GM21825 (cell line): Measurements from ENCODE around the gene RB1.

Experiments used
- ATAC-seq: cut with Tn5 transposase; IDR thresholded peaks from one replicate; pipeline ENCODE4 v1.9.1; 2021; ENCODE audit warnings: mild to moderate bottlenecking, moderate library complexity; ENCODE audit not compliant: unreplicated experiment

The RB1 gene

DNA sequence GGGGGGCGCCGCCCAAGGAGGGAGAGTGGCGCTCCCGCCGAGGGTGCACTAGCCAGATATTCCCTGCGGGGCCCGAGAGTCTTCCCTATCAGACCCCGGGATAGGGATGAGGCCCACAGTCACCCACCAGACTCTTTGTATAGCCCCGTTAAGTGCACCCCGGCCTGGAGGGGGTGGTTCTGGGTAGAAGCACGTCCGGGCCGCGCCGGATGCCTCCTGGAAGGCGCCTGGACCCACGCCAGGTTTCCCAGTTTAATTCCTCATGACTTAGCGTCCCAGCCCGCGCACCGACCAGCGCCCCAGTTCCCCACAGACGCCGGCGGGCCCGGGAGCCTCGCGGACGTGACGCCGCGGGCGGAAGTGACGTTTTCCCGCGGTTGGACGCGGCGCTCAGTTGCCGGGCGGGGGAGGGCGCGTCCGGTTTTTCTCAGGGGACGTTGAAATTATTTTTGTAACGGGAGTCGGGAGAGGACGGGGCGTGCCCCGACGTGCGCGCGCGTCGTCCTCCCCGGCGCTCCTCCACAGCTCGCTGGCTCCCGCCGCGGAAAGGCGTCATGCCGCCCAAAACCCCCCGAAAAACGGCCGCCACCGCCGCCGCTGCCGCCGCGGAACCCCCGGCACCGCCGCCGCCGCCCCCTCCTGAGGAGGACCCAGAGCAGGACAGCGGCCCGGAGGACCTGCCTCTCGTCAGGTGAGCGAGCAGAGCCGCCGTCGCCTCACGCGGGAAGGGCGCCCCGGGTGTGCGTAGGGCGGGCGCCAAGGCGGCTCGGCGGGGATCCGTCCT, at the start of gene RB1:
Gene RB1 (plus strand): TSS at position 393 of the 784 bp plus-strand sequence. CDS start 162 bp downstream, at position 555.
- peak; percentile 71 for ATAC-seq

DNA sequence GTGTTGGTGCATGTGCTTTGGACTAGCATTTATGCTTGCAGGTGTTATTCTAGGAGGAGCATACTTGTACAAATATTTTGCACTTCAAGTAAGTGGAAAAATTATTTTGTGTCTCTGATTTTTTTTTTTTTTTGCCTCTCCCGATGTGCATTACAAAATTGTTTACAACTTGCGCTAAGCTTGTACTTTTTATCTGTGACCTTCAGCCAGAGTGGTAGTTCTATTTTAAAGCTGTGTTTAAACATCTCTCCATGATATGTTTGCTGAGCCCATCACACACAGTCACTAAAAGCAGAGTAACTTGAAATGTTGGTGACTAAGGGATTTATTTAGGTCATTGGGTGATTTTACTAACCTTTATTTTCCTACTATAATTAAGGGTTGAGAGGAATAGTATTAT, 49.7 kb upstream of the RB1 start:
- no peak for ATAC-seq

DNA sequence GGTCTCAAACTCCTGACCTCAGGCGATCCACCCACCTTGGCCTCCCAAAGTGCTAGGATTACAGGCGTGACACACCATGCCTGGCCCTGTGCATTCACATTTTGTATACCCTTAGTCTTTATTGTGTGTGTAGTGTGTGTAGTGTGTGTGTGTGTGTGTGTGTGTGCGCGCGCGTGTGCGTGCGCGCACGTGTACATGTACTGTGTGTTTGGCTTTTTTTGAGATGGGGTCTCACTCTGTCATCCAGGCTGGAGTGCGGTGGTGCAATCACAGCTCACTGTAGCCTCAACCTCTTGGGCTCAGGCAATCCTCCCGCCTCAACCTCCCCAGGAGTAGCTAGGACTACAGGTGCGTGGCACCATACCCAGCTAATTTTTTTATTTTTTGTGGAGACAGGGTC, 48.5 kb upstream of the RB1 start:
- ATAC-seq = no peak

DNA sequence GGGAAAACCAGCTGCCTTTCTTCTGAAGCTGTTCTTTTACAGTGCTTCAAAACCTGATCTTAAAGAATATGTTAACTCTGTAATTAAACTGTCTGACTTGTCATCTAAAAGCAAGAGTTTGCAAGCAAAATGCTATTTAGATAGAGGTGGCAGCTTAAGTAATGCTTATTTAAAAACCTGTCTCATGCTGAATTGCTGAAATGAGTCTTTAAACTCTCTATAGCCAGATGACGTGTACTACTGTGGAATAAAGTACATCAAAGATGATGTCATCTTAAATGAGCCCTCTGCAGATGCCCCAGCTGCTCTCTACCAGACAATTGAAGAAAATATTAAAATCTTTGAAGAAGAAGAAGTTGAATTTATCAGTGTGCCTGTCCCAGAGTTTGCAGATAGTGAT, 47.6 kb upstream of the RB1 start:
- ATAC-seq = no peak

DNA sequence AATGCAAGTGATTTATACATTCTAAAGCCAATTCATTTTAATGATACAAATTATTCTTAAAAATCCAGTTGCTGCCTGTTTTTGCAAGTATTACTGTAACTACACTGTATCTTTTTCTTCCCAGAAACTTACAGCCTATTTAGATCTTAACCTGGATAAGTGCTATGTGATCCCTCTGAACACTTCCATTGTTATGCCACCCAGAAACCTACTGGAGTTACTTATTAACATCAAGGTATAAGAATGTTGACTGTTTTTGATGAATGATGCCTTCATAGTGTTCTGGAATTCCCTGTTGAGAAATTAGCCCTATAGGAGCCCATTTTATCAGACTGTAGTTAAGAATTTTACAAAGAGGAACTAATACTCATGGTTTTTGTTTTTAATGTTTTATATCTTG, 45.5 kb upstream of the RB1 start:
- no peak for ATAC-seq

DNA sequence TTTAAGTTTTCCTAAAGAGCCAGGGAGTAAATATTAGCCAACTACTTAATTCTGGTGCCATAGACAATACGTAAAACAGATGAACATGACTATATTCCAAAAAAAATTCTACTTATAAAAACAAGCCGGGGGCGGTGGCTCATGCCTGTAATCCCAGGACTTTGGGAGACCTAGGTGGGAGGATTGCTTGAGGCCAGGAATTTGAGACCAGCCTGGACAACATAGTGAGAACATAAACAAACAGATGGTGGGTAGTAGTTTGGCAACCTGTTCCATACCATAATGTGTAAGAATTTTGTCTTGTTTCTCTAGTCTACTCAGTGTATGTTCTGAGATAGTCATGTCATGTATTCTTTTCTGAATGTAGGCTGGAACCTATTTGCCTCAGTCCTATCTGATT, 45.1 kb upstream of the RB1 start:
- ATAC-seq = no peak

DNA sequence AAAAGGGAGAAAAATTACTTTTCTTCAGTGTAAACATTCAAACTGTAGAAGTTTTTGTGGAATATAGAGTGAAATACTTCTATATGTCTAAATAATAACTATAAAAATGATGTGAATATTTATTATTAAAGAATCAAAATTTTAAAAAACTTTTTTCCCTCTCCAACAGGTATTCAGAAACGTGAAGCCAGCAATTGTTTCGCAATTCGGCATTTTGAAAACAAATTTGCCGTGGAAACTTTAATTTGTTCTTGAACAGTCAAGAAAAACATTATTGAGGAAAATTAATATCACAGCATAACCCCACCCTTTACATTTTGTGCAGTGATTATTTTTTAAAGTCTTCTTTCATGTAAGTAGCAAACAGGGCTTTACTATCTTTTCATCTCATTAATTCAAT, 42.6 kb upstream of the RB1 start:
- ATAC-seq = no peak

DNA sequence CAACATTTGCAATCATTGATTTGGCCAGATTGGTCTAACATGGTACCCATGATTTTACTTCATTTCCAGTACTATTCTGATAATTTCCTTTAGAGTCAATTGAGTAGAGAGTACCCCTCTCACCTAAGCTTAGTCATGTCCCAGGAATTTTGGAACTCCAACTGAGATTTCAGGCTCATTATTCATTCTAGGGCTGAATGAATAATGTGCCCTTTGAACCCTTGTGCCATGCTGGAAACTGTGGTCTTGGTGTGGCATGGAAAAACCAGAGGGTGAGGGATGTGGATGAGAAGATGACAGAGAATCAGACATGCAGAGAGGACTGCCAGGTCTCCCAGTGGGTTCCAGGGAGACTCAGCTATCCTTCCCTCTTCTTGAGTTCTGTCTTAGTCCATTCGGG, 40.4 kb upstream of the RB1 start:
- no peak for ATAC-seq

DNA sequence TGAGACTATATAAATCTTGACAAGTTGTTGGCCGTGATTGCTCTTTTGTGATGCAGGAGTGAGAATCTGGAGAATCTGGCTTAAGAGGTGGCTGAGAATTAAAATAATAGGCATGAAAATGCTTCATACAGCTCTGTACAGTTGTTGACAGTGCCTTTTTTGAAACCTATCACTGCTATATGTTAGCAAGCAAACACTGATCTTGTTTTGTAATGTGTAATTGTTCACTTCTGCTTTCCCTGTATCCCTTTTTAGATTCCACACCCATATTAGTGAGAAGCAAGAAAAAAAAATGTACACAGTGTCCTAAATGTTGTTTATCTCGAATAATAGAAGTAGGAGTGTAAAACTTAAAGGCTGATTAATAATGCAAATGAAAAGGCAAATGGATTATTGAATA, 39.5 kb upstream of the RB1 start:
- no peak for ATAC-seq

DNA sequence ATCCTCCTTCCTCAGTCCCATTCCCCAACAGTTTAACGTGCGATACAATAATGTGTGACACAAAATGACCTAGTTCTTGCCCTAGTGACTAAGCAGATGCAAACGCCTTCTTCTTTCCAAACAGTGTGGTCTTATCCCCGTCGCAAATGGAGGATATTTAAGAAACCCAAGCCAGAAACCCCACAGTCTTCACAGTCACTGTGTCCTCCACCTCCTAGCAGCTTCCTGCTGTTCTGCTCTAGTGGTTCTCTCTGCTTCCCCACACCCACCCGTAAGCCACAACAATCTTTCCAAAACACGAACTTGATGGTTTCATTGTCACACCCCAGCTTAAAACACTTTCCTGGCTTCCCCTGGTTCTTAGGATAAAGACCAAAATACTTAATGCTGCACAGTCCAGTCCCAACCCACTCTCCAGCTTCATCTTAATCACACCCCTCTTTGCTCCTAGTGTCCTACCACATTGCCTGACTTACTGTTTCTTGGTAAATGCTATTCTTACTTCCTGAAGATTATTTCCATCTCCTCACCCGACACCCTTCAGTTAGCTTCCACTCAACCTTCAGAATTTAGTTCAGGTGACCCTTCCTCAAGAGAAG, 38.2 kb upstream of the RB1 start:
- ATAC-seq = no peak

DNA sequence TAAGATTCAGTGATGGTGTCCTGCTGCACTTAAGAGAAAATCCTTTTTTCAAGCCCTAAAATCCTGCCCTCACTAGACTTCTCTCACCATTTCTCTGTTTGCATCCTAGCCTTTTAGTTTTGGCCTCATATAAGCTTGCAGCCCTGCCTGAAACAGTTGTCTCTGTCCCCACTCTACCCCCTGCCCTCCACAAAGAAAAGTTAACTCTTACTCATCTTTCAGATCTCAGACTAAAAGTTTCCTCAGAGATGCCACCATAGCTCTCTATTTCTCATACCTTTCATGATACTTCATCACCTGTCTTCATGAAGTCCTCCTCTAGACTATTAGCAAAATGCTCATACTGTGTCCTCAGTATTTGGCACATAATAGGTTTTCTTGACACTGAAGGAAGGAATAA, 37.4 kb upstream of the RB1 start:
- no peak for ATAC-seq

DNA sequence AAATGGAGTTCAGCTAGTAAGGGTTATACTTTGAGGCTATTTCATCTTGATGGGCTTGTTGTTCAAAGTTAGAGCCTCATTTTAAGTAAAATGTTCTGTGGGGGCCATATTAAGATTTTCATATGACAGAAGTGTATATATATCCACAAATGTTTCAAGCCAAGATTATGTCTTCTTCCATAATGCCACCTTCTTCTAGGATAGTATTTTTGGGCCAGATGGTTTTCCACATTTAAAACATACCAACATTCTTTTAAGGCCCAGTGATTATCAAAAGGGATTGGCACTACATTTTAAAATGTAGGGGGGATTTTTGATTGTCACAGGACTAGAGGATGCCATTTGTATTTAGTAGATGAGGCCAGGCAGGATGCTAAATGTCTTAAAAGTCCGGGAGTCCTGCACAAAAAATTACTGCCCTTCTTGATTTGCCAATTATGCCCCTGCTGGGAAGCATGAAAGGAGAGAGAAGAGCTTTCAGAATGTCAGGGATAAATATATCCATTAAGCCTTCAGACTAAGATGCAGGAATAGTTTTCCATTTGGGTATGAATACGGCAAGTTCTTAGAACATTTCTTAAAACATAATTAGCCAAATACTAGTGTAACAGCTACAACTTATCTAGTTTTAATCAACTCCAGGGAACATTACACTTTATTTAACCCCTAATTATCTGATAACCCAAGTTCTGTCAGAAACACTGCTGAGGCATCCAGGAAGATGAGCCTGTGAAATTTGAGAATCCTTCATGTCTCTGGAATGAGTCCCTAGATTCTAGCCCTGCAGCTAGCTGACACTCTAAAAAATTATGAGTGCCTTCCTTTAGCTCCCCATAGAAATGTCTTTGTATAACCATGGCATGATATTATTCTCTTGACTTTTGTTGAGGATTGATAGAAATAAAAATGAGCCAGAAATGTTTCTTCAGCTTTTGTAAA, 36.6 kb upstream of the RB1 start:
- ATAC-seq = no peak

DNA sequence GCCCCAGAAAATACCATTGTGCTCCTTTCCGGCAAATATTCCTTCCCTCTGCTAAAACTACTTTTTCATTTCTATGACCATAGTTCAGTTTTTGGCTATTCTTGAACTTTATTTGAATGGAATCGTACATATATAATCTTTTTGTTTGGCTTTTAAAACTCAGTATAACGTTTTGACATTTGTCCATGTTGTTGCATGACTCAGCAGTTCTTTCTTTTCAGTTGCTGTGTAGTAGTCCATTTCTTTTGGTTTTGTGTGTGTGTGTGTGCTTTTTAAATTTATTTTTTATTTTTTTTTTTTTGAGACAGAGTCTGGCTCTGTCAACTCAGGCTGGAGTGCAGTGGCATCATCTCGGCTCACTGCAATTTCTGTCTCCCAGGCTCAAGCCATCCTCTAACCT, 35.5 kb upstream of the RB1 start:
- no peak for ATAC-seq

DNA sequence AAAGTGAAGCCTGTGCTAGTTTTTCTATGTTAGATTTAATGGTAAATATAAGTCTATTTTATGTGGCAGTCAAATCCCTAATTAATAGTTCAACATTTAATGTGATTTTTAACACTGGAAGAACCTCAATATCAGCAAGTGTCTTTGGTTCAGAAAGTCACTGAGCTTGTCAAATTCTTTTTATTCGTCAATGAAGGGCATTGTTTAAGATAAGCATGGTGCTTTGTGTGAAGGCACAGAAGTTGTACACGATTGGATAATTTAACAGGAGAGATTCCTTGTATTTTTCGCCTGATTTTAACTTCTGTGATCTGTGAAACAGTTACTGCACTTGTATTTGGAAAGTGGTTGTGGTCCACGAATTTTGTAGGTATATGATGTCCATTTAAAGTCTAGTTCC, 30.2 kb upstream of the RB1 start:
- no peak for ATAC-seq

DNA sequence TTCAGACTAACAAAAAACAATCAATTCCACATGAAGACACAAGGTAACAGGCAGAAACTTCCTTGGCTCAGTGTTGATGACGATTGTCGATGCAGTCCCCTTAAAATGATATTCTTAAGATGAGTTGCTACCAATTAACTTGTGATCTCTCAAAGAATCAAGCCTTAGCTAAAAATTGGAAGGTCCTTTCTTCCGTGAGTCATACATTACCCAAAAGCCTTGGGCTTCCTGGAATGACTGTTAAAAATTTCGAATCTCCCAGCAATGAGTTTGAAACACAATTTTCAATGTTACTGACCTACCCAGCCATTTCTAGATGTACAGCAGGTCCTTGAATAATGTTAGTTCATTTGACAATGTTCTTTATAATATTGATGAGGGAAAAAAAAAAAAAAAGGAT, 28.0 kb upstream of the RB1 start:
- ATAC-seq = no peak

DNA sequence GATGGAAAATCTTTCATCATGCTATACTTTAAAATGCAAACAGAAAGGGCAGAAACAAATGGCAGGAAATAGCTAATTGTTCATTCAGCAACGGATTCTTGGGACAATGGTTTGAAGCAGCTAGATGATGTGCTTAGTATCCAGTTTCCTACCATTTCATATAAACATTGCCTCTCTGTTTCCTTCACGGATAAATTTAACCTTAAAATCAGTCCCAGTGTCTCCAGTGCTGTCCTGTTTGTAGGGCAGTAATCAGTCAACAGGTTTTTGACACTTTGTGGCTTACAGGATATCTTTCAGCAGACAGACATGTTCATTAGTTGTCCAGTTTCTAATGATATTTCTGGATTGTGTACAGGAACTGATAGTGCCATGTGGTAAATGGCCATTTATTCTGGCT, 24.7 kb upstream of the RB1 start:
- ATAC-seq = no peak

DNA sequence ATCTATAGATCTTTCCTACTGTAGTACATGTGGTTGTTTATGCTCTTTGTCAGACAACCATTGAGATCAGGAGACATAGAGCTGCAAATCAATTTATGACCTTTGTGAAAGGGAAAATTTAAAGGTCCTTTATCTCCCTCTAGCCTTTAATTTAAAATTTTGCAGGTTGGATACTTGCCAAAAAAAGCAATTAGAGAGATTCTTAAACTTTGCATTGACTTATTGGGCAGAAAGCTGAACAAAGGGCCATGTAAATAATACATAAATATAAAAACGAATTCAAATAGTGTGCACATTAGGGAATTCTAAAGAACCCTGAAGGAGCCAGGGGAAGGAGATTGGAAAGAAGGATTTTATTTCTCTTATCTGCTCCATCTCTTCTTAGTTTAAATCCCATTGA, 22.0 kb upstream of the RB1 start:
- no peak for ATAC-seq

DNA sequence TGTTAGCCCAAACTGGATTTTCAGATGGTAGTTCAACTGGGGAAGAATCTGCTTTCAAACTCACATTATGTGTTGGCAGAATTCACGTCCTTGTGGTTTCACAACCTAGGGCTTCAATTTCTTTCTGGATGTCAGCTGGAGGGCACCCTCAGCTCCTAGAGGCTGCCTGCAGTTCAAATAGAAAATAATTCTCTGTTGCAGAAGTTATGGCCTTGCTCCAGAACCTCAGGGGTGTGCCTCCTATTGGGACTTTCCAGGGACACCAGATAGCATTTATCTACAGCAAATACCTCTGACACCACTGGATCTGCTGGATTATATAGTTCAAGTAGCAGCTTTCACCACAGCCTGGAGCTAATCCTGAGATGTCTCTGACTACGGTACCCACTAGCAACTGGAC, 11.8 kb upstream of the RB1 start:
- ATAC-seq = no peak

DNA sequence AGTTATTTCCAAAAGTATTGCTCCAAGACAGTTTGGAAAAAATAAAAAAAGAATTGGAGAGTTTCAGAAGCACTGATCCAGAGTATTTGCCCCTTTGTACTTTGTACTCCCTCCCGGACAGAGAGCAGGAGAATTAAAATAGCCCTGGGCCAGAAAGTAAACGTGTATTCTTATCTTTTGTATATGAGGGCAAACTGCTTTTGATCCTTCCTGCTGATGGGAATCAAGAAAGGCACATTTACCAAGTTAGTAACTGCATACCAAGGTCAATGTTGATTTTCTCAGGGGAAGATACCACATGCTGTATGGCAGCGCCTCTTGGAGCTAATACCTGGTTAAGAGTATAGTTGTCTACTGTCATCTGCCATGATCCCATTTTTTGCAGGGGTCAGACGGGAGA, 10.9 kb upstream of the RB1 start:
- no peak for ATAC-seq

DNA sequence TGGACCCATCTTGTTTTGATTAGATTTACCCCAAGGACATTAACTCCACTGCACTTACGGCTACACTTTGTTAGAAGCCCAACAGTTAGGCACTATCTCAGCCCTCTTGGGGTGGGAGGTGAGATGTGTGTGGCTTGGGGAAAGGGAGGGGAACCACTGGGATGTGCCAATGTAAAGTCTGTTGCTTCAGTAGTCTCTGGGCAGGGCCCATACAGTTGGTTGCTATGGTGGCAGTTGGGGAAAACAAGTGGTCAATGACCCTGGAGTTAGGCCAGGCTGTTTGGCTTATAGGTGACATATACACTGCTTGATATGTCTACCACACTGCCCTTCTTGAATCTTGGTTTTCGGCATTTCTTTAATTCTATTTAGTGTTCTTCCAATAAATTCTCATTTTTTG, 8.9 kb upstream of the RB1 start:
- no peak for ATAC-seq

DNA sequence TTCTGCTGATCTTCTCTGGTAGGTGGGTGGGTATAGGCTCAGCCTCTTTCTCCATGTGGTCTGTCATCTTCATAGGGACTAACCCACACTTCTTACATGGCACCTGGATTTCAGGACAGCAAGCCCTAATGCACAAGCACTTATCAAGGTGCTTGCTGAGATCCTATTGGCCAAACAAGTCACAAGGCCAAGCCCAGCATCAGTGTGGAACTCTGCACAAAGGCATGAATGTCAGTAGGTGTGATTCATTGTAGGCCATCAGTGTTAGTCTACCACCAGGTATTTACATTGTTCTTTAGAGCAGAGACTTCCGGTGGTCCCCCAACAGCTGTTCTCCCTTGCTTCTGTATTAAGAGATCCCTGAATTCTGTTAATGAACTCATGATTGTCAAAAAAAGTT, 8.3 kb upstream of the RB1 start:
- ATAC-seq = no peak

DNA sequence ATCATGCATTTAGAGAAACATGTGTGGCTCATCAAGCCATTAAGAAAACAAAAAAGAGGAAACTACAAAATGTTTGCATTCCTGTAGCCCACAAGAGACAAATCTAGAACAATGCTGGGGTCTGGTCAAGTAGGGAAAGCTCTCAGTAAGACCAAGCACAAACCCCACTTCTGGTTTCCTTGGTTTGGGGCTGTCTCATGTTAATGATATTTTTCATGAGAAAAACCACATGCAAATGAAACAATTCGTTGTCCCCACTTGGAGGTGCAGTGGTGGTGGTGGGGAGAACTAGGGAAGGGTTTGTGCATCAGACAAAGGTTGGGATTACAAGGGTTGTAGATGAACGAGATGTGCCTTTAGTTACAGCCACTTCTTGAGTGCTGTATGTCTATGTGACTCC, 7.0 kb upstream of the RB1 start:
- ATAC-seq = no peak
